22Rv1 (cell line): ENCODE data around the gene RNF20.
A peak's percentile ranks its signal among the peaks of the same experiment; 100 is the strongest.

Experiments
- H3K27ac ChIP-seq: fragments of 450-650 bp; 2 replicates; pipeline ENCODE4 v1.5.1; 2017
- ZFX ChIP-seq: fragments of 450-650 bp; IDR thresholded peaks from 2 replicates; pipeline ENCODE4 v1.6.1; 2017; ENCODE audit warnings: antibody characterized with exemption, borderline replicate concordance
- TF ChIP-seq, protein P1 (sequence below): fragments of 450-650 bp; IDR thresholded peaks from 2 replicates; pipeline ENCODE4 v1.5.1; 2017; ENCODE audit warnings: mild to moderate bottlenecking

RNF20 gene

DNA sequence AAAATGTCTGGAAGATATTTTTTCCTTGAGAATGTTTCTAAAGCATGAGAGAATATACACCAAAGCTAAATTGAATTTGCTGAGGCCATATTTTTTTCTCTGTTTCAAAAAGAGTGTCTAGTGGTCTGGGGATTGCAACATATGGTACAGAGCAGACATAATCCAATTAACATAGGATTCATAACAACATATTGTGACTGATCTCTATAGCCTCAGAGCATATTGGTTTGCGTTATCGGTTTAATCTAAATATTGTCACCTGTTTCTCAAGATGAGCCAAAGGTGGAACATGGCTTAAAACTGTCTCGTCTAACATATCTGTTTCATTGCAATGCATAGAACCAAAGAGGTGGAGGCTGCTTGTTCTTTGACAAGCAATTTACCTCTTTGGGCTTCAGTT lies 57.2 kb downstream of the RNF20 start:
- H3K27ac ChIP-seq, result no peak overlapping the region
- TF ChIP-seq, protein P1, sequence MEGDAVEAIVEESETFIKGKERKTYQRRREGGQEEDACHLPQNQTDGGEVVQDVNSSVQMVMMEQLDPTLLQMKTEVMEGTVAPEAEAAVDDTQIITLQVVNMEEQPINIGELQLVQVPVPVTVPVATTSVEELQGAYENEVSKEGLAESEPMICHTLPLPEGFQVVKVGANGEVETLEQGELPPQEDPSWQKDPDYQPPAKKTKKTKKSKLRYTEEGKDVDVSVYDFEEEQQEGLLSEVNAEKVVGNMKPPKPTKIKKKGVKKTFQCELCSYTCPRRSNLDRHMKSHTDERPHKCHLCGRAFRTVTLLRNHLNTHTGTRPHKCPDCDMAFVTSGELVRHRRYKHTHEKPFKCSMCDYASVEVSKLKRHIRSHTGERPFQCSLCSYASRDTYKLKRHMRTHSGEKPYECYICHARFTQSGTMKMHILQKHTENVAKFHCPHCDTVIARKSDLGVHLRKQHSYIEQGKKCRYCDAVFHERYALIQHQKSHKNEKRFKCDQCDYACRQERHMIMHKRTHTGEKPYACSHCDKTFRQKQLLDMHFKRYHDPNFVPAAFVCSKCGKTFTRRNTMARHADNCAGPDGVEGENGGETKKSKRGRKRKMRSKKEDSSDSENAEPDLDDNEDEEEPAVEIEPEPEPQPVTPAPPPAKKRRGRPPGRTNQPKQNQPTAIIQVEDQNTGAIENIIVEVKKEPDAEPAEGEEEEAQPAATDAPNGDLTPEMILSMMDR, result no peak
- no peak for TF ChIP-seq ZFX

DNA sequence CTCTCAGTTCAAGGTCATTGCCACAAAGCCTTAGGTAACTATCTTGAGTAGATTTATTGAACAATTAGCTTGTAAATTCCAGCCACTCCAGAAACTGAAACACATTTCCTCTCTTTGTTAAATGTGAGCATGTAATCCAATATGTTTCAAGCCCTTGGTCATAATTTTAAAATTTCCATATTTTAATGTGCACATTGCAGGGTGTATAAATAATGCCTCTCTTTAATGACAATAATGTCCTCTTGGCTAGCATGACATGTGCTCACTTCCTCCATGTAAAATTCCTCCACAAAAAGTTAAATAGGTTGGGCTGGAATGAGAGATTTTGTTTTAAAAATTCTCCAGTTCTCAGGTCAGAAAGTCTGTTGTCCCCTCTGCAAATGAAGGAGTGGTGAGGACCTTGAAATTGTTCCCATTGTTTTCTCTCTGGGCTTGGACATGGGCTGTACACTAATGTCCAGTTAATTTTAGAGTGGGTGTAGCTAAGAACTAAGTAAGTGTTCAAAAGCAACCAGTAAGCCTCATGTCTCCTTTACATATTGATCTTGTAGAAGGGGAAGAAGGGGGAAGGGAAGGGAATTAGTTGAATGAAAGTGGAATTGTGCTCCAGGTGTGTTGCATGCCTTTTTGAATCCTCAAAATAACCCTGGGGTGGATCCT lies 58.3 kb downstream of the RNF20 start:
- TF ChIP-seq ZFX, result no peak
- TF ChIP-seq, protein P1, result no peak
- no peak overlapping the region for H3K27ac ChIP-seq

DNA sequence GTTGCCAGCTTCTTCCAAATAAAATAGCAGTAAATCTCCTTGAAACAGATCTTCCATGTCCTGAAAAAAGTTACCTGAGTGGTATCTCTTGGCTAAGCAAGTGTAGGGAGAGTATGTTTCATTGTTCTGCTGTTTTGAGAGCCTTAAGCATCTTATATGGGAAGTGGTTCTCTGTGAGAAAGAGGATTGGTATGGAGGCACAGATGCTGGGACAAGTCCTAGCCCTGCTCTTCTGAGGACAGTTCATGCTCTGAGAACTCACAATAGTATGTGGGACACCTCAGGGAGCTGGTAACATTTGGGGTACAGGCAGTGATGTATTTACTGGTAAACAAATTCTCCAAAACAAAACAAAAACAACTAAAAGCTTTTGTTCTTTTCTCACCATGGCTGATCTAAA lies 59.1 kb downstream of the RNF20 start:
- no peak for TF ChIP-seq ZFX
- TF ChIP-seq, protein P1, result no peak
- no peak overlapping the region for H3K27ac ChIP-seq

DNA sequence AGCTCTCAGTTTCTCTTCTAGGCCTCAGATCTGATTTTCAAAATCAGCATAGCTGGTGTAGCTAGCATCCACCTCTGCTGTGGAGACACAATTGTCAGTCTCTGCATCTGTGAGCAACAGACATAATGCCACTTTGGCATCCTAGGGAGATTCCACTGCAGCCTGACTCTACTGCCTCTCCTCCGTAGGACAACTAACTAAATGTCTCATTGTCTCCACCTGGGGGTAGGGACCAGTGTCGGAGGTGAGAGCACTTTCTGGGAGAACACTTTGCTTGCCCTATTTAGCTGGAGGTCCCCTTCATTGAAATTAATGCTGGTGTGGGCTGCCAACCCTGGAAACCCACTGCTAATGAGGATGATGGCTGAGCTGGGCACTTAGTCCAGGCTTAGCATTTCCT lies 59.7 kb downstream of the RNF20 start:
- no peak overlapping the region for H3K27ac ChIP-seq
- no peak for TF ChIP-seq ZFX
- TF ChIP-seq, protein P1, result no peak

DNA sequence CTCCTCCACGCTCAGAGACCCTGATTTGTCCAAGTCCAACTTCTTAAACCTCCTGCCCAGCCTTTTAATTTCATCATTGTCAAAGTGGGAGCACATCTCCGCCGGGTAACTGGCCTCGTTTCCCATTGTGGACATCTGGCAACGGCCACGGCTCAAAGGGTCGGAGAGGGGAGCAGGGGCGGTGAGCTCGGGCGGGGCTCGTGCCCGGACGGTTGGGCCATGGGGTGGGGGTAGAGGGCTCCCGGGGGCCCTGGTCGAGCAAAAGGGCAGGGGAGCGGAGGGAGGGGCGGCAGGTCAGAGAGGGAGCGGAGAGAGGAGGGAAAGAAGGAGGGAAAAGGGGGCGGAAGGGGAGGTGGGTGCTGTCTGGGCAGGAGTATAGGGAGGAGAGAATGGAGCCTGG lies 61.1 kb downstream of the RNF20 start, which contains the start of gene PPP3R2:
PPP3R2 (minus strand) TSS at position 174 of the 400 bp plus-strand sequence; CDS start at position 126, 48 bp downstream.
- no peak within 1 kb of the TSS for H3K27ac ChIP-seq
- TF ChIP-seq, protein P1, result no peak
- no peak for TF ChIP-seq ZFX

DNA sequence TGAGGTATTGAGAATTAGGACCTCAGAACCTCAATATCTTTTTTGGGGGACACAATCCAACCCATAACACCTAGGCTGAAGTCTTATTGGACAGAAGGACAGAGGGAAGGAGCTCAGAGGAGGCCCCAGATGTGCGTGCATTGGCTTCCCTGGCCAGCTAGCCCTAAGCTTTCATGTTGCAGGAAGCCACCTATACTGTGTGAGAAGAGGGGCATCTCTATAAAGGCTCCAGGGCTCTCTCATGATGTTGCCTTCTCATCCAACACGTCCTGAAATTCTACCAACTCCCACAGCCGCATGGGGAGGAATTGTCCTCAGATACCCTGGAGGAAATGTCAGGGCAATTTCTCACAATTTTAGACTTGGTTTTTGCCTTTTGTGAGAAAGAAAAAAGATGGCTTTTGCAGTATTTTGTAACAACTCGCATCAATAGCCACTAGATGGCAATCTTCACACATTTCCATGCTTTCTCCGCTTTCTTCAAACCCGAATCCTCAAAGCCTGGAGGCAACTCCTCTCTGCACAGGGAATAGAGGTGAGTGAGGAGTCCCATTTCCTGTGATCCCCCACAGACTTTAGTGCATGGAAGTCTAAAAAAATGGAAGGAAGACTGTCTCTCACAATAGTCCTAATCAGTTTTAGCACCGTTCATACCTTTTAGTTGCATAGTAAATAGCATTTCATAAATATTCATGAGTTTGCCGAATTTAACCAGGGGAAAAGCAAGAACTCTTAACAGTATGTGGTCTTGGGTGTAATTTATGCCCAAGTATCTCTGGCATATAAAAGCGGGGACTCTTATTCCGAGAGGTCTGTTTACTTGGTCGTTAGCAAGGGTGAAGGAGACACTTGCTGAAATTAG lies 68.5 kb downstream of the RNF20 start:
- TF ChIP-seq, protein P1, result peak; percentile 76
- no peak for TF ChIP-seq ZFX
- peak overlapping the region; percentile 6; the same call in 1 of the 2 replicates for H3K27ac ChIP-seq

DNA sequence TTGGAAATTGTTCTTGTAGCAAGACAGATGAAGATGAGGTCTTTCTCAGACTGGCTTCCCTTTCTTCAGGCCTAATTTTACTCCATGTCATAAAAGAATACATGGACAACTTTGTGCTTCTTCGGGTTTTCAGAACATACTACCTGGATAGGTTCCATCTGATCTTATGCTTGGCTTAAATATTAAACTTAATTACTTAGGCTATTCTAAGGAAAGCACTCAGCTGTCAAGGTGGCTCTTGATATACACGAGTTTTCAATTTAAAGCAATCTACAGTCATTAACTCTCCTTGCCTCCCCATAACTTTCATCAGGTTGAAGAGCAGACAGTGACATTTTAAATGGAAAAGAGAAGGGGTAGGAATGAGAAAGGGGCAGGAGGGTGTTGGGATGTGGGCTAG lies 70.6 kb downstream of the RNF20 start:
- no peak overlapping the region for H3K27ac ChIP-seq
- TF ChIP-seq, protein P1, result no peak
- TF ChIP-seq ZFX, result no peak
